PC-9 (cell line): Measurements from ENCODE around the gene SUPT3H. TPM values are rescaled to one million over a fixed set of nuclear protein-coding genes. Genes with fewer than 3 reads are reported as not detected.

Experiments
- BruUV-seq: library from RNA; stranded (reverse); fragments of 400-500 nt; replicated peaks from 2 replicates; lab custom pipeline; 2021; lab: Mats Ljungman, UMichigan
- CTCF ChIA-PET: fragments of 300-600 bp; sonication (Branson Sonifier 250); formaldehyde crosslinking; loops from one replicate; lab custom pipeline; 2022; ENCODE audit warnings: antibody characterized with exemption; lab: Charles Lee
- POLR2A ChIA-PET: fragments of 300-600 bp; sonication (Branson Sonifier 250); formaldehyde crosslinking; loops from one replicate; lab custom pipeline; 2022; ENCODE audit warnings: antibody characterized with exemption; ENCODE audit not compliant: unreplicated experiment; lab: Charles Lee
- DNase-seq, 2 experiments: peaks; one replicate each; pipeline versions ENCODE4 v3.0.0 to v3.0.0-alpha.2; 2015 to 2022; ENCODE audit warnings: mixed read lengths in 1 of 2
- H2AFZ ChIP-seq: fragments of 200-600 bp; sonication (generic); 2 replicates; pipeline ENCODE4 v1.8.1; 2017; ENCODE audit warnings: antibody characterized with exemption
- H3F3A ChIP-seq: fragments of 200-600 bp; sonication (generic); 2 replicates; pipeline ENCODE4 v1.8.1; 2017; ENCODE audit warnings: antibody characterized with exemption, mild to moderate bottlenecking, low read depth; ENCODE audit not compliant: insufficient read depth
- H3K27ac ChIP-seq: fragments of 200-600 bp; sonication (generic); 2 replicates; pipeline ENCODE4 v1.6.1; 2016; ENCODE audit warnings: mixed run types
- H3K27me3 ChIP-seq: fragments of 200-600 bp; sonication (generic); 2 replicates; pipeline ENCODE4 v1.6.1; 2016; ENCODE audit warnings: low read depth, mixed run types; ENCODE audit not compliant: insufficient read depth
- H3K36me3 ChIP-seq: fragments of 200-600 bp; sonication (generic); 2 replicates; pipeline ENCODE4 v1.6.1; 2016; ENCODE audit warnings: low read depth, mixed run types
- H3K4me1 ChIP-seq: fragments of 200-600 bp; sonication (generic); replicated peaks from 2 replicates; pipeline ENCODE4 v1.6.1; 2016; ENCODE audit warnings: mixed run types; ENCODE audit not compliant: insufficient read depth
- H3K4me2 ChIP-seq: fragments of 200-600 bp; sonication (generic); 2 replicates; pipeline ENCODE4 v1.6.1; 2017; ENCODE audit warnings: mixed run types
- H3K4me3 ChIP-seq: fragments of 200-600 bp; sonication (generic); 2 replicates; pipeline ENCODE4 v1.6.1; 2016; ENCODE audit warnings: mixed run types
- H3K79me2 ChIP-seq: fragments of 200-600 bp; sonication (generic); 2 replicates; pipeline ENCODE4 v1.6.1; 2017; ENCODE audit warnings: low read depth, mixed run types
- H3K9me2 ChIP-seq: fragments of 200-600 bp; sonication (generic); 2 replicates; pipeline ENCODE4 v1.8.1; 2017; ENCODE audit warnings: mild to moderate bottlenecking; ENCODE audit not compliant: insufficient read depth
- H3K9me3 ChIP-seq: fragments of 200-600 bp; sonication (generic); 2 replicates; pipeline ENCODE4 v1.8.1; 2016; ENCODE audit warnings: low read depth; ENCODE audit not compliant: insufficient read depth
- H4K20me1 ChIP-seq: fragments of 200-600 bp; sonication (generic); 2 replicates; pipeline ENCODE4 v1.8.1; 2017; ENCODE audit not compliant: insufficient read depth
- EZH2 ChIP-seq: fragments of 200-600 bp; sonication (generic); IDR thresholded peaks from 2 replicates; pipeline ENCODE4 v1.8.0; 2017; ENCODE audit warnings: antibody characterized with exemption, low read depth
- intact Hi-C: fragments of 100-400 bp; cut with micrococcal nuclease; formaldehyde crosslinking; loops from one replicate; pipeline ENCODE4 v1.10.0; 2022; ENCODE audit not compliant: unreplicated experiment
- total RNA-seq: library from RNA; stranded (reverse); gene quantifications from 2 replicates; pipeline ENCODE4 v1.2.3, GENCODE V29; 2021
- TF ChIP-seq, protein P1 (sequence below): fragments of 200-600 bp; sonication (generic); conservative IDR thresholded peaks from 2 replicates; pipeline ENCODE4 v1.6.1; 2017; ENCODE audit warnings: mixed run types, antibody characterized with exemption, mild to moderate bottlenecking, moderate library complexity

The SUPT3H gene
- total RNA-seq, 1 experiment from 2014 or later, result 9.2 TPM

DNA sequence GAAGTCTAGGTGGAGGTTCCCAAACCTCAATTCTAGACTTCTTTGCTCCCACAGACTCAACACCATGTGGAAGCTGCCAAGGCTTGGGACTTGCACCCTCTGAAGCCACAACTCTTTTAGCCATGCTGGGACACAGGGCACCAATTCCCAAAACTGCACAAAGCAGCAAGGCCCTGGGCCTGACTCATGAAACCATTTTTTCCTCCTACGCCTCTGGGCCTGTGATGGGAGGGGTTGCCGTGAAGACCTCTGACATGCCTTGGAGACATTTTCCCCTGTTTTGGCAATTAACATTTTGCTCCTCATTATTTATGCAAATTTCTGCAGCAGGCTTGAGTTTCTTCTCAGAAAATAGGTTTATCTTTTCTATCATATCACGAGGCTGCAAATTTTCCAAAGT, 405.0 kb downstream of the SUPT3H start:
- H2AFZ ChIP-seq, result no peak overlapping the region
- TF ChIP-seq, protein P1, sequence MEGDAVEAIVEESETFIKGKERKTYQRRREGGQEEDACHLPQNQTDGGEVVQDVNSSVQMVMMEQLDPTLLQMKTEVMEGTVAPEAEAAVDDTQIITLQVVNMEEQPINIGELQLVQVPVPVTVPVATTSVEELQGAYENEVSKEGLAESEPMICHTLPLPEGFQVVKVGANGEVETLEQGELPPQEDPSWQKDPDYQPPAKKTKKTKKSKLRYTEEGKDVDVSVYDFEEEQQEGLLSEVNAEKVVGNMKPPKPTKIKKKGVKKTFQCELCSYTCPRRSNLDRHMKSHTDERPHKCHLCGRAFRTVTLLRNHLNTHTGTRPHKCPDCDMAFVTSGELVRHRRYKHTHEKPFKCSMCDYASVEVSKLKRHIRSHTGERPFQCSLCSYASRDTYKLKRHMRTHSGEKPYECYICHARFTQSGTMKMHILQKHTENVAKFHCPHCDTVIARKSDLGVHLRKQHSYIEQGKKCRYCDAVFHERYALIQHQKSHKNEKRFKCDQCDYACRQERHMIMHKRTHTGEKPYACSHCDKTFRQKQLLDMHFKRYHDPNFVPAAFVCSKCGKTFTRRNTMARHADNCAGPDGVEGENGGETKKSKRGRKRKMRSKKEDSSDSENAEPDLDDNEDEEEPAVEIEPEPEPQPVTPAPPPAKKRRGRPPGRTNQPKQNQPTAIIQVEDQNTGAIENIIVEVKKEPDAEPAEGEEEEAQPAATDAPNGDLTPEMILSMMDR, result no peak
- no peak for TF ChIP-seq EZH2
- H3K9me2 ChIP-seq, result no peaks in the 10 kb centered on the region
- no peak overlapping the region for H3K27ac ChIP-seq
- H3K79me2 ChIP-seq, result no peaks in the 10 kb centered on the region
- H3K9me3 ChIP-seq, result peaks cover 10% of the 10 kb centered on the region; the same call in 1 of the 2 replicates
- POLR2A ChIA-PET, result no interaction called here
- intact Hi-C loops, result no loop called here
- no peaks in the 10 kb centered on the region for H4K20me1 ChIP-seq
- no peaks in the 10 kb centered on the region for H3K36me3 ChIP-seq
- CTCF ChIA-PET, result no interaction called here
- no peak overlapping the region for H3K4me2 ChIP-seq
- no peak for DNase-seq
- no peaks in the 10 kb centered on the region for H3K27me3 ChIP-seq
- no peak overlapping the region for H3K4me3 ChIP-seq
- H3F3A ChIP-seq, result no peaks in the 10 kb centered on the region
- BruUV-seq, result no TSS peak
- no peaks in the 10 kb centered on the region for H3K4me1 ChIP-seq

DNA sequence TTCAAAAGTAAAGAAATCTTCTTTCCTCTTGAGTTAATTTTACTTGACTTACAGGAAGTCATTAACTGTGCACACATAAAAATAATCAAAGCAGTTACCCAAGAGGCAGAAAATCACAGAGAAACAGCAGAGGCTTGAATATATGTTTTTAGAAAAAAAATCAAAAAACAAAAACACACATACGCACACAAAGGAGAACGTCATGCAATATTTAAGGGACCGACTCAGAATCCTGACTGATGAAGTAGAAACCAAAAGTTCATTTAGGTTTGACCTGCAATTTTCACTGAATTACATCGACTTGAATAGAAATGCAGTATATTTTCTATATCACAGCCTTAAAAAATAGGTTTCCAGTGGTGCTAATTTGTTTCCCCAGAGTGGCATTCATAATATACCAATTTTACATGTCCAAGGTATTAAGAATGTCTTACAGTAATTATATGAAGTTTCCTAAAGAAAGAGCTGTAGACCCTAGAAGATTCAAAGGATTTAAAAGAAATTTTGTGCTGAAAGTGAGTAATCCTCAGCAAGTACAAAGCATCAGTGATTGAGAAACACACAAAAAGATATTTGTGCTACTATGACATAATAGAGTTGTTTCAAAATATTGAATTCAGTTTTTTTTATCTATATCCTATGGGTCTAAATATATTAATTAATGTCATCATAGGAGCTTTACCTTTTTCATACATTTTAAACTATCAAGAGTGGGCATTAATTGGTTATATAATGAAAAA, 408.1 kb downstream of the SUPT3H start:
- Histone ChIP-seq H3K27me3 (no peaks in the 10 kb centered on the region), H3K4me1 (0 out of 2 replicates have a peak, but pooled peaks cover 9% of the 10 kb centered on the region), H3K79me2 (no peaks in the 10 kb centered on the region), H3K9me2 (no peaks in the 10 kb centered on the region), H3K27ac (no peak overlapping the region), H2AFZ (no peak overlapping the region), H3K9me3 (peaks cover 10% of the 10 kb centered on the region; the same call in 1 of the 2 replicates), H3F3A (no peaks in the 10 kb centered on the region), H4K20me1 (no peaks in the 10 kb centered on the region), H3K36me3 (no peaks in the 10 kb centered on the region), H3K4me3 (no peak overlapping the region), H3K4me2 (no peak overlapping the region)
- TF ChIP-seq, protein P1, result no peak
- no TSS peak for BruUV-seq
- CTCF ChIA-PET, result no interaction called here
- intact Hi-C loops, result no loop called here
- POLR2A ChIA-PET, result no interaction called here
- no peak for DNase-seq

DNA sequence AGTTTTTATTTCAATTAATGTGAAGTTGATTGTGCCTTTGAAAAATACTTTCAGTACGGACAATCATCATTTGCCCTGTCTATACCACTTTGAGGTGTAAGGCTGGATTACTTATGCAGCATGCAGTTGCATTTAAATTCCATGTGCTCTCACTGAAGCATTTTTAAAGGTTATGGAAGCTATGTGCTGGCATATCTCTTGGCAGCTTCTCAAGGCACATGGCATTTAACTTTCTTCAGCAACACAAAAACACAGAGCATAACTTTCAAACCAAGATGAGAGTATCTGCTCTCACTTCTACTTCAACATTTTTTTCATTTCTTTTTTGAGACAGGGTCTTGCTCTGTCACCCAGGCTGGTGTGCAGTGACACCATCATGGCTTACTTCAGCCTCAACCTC, 410.3 kb downstream of the SUPT3H start:
- Histone ChIP-seq H3K9me3 (peaks cover under 1% of the 10 kb centered on the region; the same call in 1 of the 2 replicates), H4K20me1 (no peaks in the 10 kb centered on the region), H3K27me3 (no peaks in the 10 kb centered on the region), H3K27ac (no peak overlapping the region), H3K9me2 (no peaks in the 10 kb centered on the region), H2AFZ (no peak overlapping the region), H3K79me2 (no peaks in the 10 kb centered on the region), H3K4me2 (no peak overlapping the region), H3K36me3 (no peaks in the 10 kb centered on the region), H3K4me1 (0 out of 2 replicates have a peak, but pooled peaks cover 9% of the 10 kb centered on the region), H3F3A (no peaks in the 10 kb centered on the region), H3K4me3 (no peak overlapping the region)
- TF ChIP-seq, protein P1, result no peak
- TF ChIP-seq EZH2, result no peak
- intact Hi-C loops, result no loop called here
- ChIA-PET POLR2A (no interaction called here), CTCF (no interaction called here)
- no TSS peak for BruUV-seq
- no peak for DNase-seq
